Measurements from ENCODE around the gene C9. TPM values are rescaled to one million over a fixed set of nuclear protein-coding genes. Genes with fewer than 3 reads are reported as not detected.
"Not testable (repeated sequence)": the region's sequence is repeated elsewhere in the genome, so short reads cannot be mapped to it uniquely, and the experiment has no call there.

C9 gene
- total RNA-seq, 2 donors from 2014 or later = 0.57 TPM; not detected in 1

DNA sequence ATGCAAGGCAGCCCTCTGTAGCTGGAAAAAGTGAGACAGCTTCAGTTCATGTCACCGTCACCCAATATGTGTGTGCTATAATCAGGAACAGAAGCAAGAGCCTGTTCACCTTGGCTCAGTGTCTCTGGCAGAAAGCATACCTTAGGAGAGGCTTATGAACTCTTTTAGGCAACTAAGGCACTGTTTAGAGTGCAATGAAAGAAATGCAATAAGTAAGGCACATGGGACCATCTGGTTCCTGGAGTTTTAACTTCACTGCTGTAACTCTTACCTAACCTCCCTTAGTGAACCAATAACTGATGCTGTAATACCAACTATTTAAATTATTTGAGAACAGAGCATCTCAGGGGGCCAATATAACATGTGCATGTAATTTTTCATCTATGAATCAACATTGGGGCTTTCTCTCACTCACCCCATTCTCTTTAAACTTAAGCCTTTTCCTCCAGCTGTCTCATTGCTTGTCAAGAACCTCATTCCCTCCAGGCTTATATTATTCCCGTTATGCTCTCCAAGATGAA, 32.4 kb downstream of the C9 start:
- no peak for DNase-seq
- intact Hi-C loops (cut with DNase I) = no loop called here
- no peak overlapping the region for H3K4me3 ChIP-seq
- no peaks in the 10 kb centered on the region for H3K4me1 ChIP-seq
- no peak overlapping the region for H3K27ac ChIP-seq
- no peaks in the 10 kb centered on the region for H3K36me3 ChIP-seq
- H3K9ac ChIP-seq (ENCODE audit: low read depth in 2 of 2, low read length in 2 of 2) = no peak overlapping the region
- H3K9me3 ChIP-seq = no peaks in the 10 kb centered on the region
- no peaks in the 10 kb centered on the region for H3K27me3 ChIP-seq
- no peak for TF ChIP-seq CTCF (IDR thresholded peaks at IDR 0.05)

DNA sequence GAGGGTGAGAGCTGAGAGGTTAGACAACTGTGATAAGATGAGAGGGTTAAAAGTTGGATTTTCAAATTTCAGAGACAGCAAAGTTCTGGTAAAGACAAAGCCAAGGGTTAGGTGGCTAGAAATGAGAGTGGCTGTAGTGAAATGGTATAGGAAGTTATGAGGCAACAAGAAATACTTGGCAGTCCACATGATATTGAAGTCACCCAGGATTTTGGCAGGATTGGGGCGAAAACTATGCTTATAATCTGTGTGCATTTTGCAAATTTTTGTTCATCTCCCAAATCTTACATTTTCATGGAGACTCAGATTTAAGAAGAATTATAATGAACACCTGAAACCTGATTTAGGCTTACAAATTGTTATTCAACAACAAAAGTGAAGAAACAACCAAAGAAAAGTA, 35.6 kb downstream of the C9 start:
- no peak for DNase-seq
- Histone ChIP-seq H3K9ac (ENCODE audit: low read depth in 2 of 2, low read length in 2 of 2) (no peak overlapping the region), H3K27ac (no peak overlapping the region), H3K36me3 (no peaks in the 10 kb centered on the region), H3K4me1 (no peaks in the 10 kb centered on the region), H3K27me3 (no peaks in the 10 kb centered on the region), H3K4me3 (no peak overlapping the region), H3K9me3 (no peaks in the 10 kb centered on the region)
- intact Hi-C loops (cut with DNase I) = no loop called here
- TF ChIP-seq CTCF (IDR thresholded peaks at IDR 0.05) = no peak

DNA sequence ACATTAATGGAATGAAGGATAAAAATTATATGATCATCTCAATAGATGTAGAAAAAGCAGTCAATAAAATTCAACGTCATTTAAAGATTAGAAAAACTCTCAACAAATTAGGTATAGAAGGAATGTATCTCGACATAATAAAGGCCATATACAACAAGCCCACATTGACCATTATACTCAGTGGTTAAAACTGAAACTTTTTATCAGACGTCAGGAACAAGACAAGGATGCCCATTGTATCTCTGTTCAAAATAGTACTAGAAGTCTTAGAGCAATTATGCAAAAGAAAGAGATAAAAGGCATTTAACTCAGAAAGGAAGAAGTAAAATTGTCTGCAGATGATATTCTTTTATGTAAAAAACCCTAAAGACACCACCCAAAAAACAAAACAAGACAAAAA, 40.8 kb downstream of the C9 start:
- Histone ChIP-seq H3K36me3 (no peaks in the 10 kb centered on the region), H3K27ac (no peak overlapping the region), H3K4me3 (no peak overlapping the region), H3K27me3 (no peaks in the 10 kb centered on the region), H3K9me3 (no peaks in the 10 kb centered on the region), H3K4me1 (no peaks in the 10 kb centered on the region), H3K9ac (ENCODE audit: low read depth in 2 of 2, low read length in 2 of 2) (no peak overlapping the region)
- no peak for DNase-seq
- TF ChIP-seq CTCF (IDR thresholded peaks at IDR 0.05) = no peak
- intact Hi-C loops (cut with DNase I) = no loop called here

DNA sequence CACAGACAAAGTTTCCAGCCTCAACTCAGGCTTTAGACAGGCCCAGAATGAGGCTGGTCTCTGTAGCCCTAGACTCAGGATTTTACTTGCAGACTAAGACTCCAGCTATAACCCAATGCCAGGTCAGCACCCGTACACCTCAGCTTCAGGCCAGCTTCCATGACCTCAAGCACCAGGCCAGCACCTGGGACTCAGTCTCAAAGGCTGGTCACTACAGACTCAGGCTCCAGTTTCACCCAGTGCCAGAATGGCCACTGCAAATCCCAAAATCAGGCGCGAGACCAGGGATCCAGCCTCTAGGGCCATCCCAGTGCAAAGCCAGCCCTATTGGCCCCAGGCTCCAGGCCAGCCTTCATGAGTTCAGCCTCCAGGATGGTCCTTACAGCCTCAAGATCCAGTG, 44.9 kb downstream of the C9 start:
- H3K9me3 ChIP-seq = no peaks in the 10 kb centered on the region
- no peak for TF ChIP-seq CTCF (IDR thresholded peaks at IDR 0.05)
- no peak overlapping the region for H3K27ac ChIP-seq
- H3K4me1 ChIP-seq = no peaks in the 10 kb centered on the region
- H3K4me3 ChIP-seq = no peak overlapping the region
- H3K9ac ChIP-seq (ENCODE audit: low read depth in 2 of 2, low read length in 2 of 2) = no peak overlapping the region
- intact Hi-C loops (cut with DNase I) = no loop called here
- no peaks in the 10 kb centered on the region for H3K36me3 ChIP-seq
- H3K27me3 ChIP-seq = no peaks in the 10 kb centered on the region
- no peak for DNase-seq

DNA sequence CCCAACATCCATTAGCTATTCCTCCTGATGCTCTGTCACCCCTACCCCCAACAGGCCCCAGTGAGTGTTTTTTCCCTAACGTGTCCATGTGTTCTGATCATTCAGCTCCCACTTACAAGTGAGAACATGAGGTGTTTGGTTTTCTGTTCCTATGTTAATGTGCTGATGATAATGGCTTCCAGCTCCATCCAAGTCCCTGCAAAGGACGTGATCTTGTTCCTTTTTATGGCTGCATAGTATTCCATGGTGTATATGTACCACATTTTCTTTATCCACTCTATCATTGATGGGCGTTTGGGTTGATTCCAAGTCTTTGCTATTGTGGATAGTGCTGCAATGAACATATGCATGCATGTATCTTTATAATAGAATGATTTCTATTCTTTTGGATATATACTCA, 47.8 kb downstream of the C9 start:
- DNase-seq; H3K9ac ChIP-seq (ENCODE audit: low read depth in 2 of 2, low read length in 2 of 2); H3K9me3 ChIP-seq; H3K4me3 ChIP-seq; H3K4me1 ChIP-seq; H3K27me3 ChIP-seq; intact Hi-C loops (cut with DNase I); H3K36me3 ChIP-seq; H3K27ac ChIP-seq: not testable (repeated sequence)

- DNase-seq = no peak
- Histone ChIP-seq H3K4me1 (no peaks in the 10 kb centered on the region), H3K27ac (no peak overlapping the region), H3K4me3 (no peak overlapping the region), H3K9me3 (no peaks in the 10 kb centered on the region), H3K27me3 (no peaks in the 10 kb centered on the region), H3K9ac (ENCODE audit: low read depth in 2 of 2, low read length in 2 of 2) (no peak overlapping the region), H3K36me3 (no peaks in the 10 kb centered on the region)
- TF ChIP-seq CTCF (IDR thresholded peaks at IDR 0.05) = no peak
- intact Hi-C loops (cut with DNase I) = no loop called here
Measured at GRCh38 chr5:39315995-39316394, 48.3 kb downstream of the C9 start.
